Measurements from ENCODE around the gene TFDP3. TPM values are rescaled to one million over a fixed set of nuclear protein-coding genes. Genes with fewer than 3 reads are reported as not detected.

The TFDP3 gene
- total RNA-seq, 4 donors from 2014 or later = not detected

GRCh38 chrX:133191739-133192039 is 26.5 kb downstream of the TFDP3 start:
- no peak overlapping the region for H3K27ac ChIP-seq (replicated peaks in 1 of 4)
- no peaks in the 10 kb centered on the region for H3K4me1 ChIP-seq
- 19% methylated on average over 1 of the region's 1 CpG for WGBS
- H3K9me3 ChIP-seq = no peaks in the 10 kb centered on the region
- no peaks in the 10 kb centered on the region for H3K27me3 ChIP-seq
- H3K36me3 ChIP-seq = no peaks in the 10 kb centered on the region
- intact Hi-C loops (cut with DNase I) = no loop called here
- H3K4me3 ChIP-seq = no peak overlapping the region
- DNase-seq (ENCODE audit: extremely low spot score) = no peak
- TF ChIP-seq EP300 (IDR thresholded peaks at IDR 0.05) (no peak), POLR2AphosphoS5 (IDR thresholded peaks at IDR 0.05) (no peak), POLR2A (IDR thresholded peaks at IDR 0.05; ENCODE audit: low read depth) (no peak), CTCF (IDR thresholded peaks at IDR 0.05) (no peak)

GRCh38 chrX:133190877-133191738 is 27.0 kb downstream of the TFDP3 start:
- Histone ChIP-seq H3K27ac (replicated peaks in 1 of 4) (no peak overlapping the region), H3K27me3 (no peaks in the 10 kb centered on the region), H3K4me3 (no peak overlapping the region), H3K4me1 (no peaks in the 10 kb centered on the region), H3K36me3 (no peaks in the 10 kb centered on the region), H3K9me3 (no peaks in the 10 kb centered on the region)
- 79% methylated on average over 10 of the region's 10 CpGs for WGBS
- intact Hi-C loops (cut with DNase I) = no loop called here
- TF ChIP-seq POLR2AphosphoS5 (IDR thresholded peaks at IDR 0.05) (no peak), POLR2A (IDR thresholded peaks at IDR 0.05; ENCODE audit: low read depth) (no peak), EP300 (IDR thresholded peaks at IDR 0.05) (no peak), CTCF (IDR thresholded peaks at IDR 0.05) (no peak)
- DNase-seq (ENCODE audit: extremely low spot score) = no peak

GRCh38 chrX:133189195-133189594 is 29.0 kb downstream of the TFDP3 start:
- no peaks in the 10 kb centered on the region for H3K9me3 ChIP-seq
- no peak overlapping the region for H3K27ac ChIP-seq (replicated peaks in 1 of 4)
- no peak overlapping the region for H3K4me3 ChIP-seq
- H3K4me1 ChIP-seq = no peaks in the 10 kb centered on the region
- DNase-seq (ENCODE audit: extremely low spot score) = no peak
- intact Hi-C loops (cut with DNase I) = no loop called here
- no peak for TF ChIP-seq POLR2AphosphoS5 (IDR thresholded peaks at IDR 0.05)
- no peak for TF ChIP-seq EP300 (IDR thresholded peaks at IDR 0.05)
- TF ChIP-seq CTCF (IDR thresholded peaks at IDR 0.05) = no peak
- no peak for TF ChIP-seq POLR2A (IDR thresholded peaks at IDR 0.05; ENCODE audit: low read depth)
- WGBS = 70% methylated on average over 8 of the region's 8 CpGs
- H3K27me3 ChIP-seq = no peaks in the 10 kb centered on the region
- H3K36me3 ChIP-seq = no peaks in the 10 kb centered on the region

GRCh38 chrX:133188631-133189030 is 29.5 kb downstream of the TFDP3 start:
- TF ChIP-seq POLR2A (IDR thresholded peaks at IDR 0.05; ENCODE audit: low read depth) (no peak), EP300 (IDR thresholded peaks at IDR 0.05) (no peak), CTCF (IDR thresholded peaks at IDR 0.05) (no peak), POLR2AphosphoS5 (IDR thresholded peaks at IDR 0.05) (no peak)
- 55% methylated on average over 3 of the region's 3 CpGs for WGBS
- intact Hi-C loops (cut with DNase I) = no loop called here

GRCh38 chrX:133185938-133186337 is 32.2 kb downstream of the TFDP3 start:
- Histone ChIP-seq H3K4me3 (no peak overlapping the region), H3K27ac (replicated peaks in 1 of 4) (no peak overlapping the region), H3K4me1 (no peaks in the 10 kb centered on the region), H3K27me3 (no peaks in the 10 kb centered on the region), H3K36me3 (no peaks in the 10 kb centered on the region), H3K9me3 (no peaks in the 10 kb centered on the region)
- TF ChIP-seq CTCF (IDR thresholded peaks at IDR 0.05) (no peak), POLR2A (IDR thresholded peaks at IDR 0.05; ENCODE audit: low read depth) (no peak), POLR2AphosphoS5 (IDR thresholded peaks at IDR 0.05) (no peak), EP300 (IDR thresholded peaks at IDR 0.05) (no peak)
- intact Hi-C loops (cut with DNase I) = no loop called here
- 69% methylated on average over 2 of the region's 2 CpGs for WGBS
- no peak for DNase-seq (ENCODE audit: extremely low spot score)

More at GRCh38 chrX:133188631-133189030, 29.5 kb downstream of the TFDP3 start:
- Histone ChIP-seq H3K36me3 (no peaks in the 10 kb centered on the region), H3K27ac (replicated peaks in 1 of 4) (no peak overlapping the region), H3K9me3 (no peaks in the 10 kb centered on the region), H3K27me3 (no peaks in the 10 kb centered on the region), H3K4me1 (no peaks in the 10 kb centered on the region), H3K4me3 (no peak overlapping the region)
- no peak for DNase-seq (ENCODE audit: extremely low spot score)
